ENCODE measurements around the gene DGKZ.
A peak's percentile ranks its signal among the peaks of the same experiment; 100 is the strongest.

The DGKZ gene

DNA sequence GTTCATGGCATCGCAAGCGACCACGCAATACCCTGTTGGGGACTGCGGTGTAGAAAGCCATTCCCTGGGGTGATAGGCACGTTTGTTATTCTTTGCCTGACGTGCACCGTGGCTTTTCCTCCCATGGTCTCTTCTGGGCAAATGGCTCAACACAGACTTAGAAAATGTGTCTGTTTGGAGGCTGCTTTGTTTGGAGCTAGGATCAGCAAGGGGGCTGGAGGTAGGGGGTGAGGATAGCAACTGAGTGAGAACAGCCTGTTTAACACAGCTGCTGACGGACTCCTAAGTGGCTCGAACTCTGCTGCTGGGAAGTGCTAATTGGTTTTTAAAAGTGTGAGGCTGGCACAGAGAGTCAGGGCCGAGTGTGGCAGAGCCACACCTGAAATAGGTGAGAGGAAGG lies 60.4 kb downstream of the DGKZ start:
- no peak overlapping the region for H3K27ac ChIP-seq
- POLR2A ChIA-PET (ENCODE audit: low non-redundant PET): no interaction called here
- TF ChIP-seq, protein P1, sequence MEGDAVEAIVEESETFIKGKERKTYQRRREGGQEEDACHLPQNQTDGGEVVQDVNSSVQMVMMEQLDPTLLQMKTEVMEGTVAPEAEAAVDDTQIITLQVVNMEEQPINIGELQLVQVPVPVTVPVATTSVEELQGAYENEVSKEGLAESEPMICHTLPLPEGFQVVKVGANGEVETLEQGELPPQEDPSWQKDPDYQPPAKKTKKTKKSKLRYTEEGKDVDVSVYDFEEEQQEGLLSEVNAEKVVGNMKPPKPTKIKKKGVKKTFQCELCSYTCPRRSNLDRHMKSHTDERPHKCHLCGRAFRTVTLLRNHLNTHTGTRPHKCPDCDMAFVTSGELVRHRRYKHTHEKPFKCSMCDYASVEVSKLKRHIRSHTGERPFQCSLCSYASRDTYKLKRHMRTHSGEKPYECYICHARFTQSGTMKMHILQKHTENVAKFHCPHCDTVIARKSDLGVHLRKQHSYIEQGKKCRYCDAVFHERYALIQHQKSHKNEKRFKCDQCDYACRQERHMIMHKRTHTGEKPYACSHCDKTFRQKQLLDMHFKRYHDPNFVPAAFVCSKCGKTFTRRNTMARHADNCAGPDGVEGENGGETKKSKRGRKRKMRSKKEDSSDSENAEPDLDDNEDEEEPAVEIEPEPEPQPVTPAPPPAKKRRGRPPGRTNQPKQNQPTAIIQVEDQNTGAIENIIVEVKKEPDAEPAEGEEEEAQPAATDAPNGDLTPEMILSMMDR (conservative IDR thresholded peaks at IDR 0.05; ENCODE audit: low read depth): no peak
- no peak for DNase-seq (ENCODE audit: low spot score)
- CTCF ChIA-PET: interaction anchor here (1.2 kb wide), 1 partner anchor 15 kb away, joined by 6 read pairs; no protein-coding TSS in a partner anchor

GRCh38 chr11:46408407-46408986 lies 61.2 kb downstream of the DGKZ start:
- POLR2A ChIA-PET (ENCODE audit: low non-redundant PET): no interaction called here
- TF ChIP-seq, protein P1 (conservative IDR thresholded peaks at IDR 0.05; ENCODE audit: low read depth): no peak
- H3K27ac ChIP-seq: no peak overlapping the region
- CTCF ChIA-PET: interaction anchor here (0.6 to 1.2 kb wide), 4 partner anchors 16 to 620 kb away, joined by 4 to 6 read pairs (median 5); no protein-coding TSS in a partner anchor
- no peak for DNase-seq (ENCODE audit: low spot score)

DNA sequence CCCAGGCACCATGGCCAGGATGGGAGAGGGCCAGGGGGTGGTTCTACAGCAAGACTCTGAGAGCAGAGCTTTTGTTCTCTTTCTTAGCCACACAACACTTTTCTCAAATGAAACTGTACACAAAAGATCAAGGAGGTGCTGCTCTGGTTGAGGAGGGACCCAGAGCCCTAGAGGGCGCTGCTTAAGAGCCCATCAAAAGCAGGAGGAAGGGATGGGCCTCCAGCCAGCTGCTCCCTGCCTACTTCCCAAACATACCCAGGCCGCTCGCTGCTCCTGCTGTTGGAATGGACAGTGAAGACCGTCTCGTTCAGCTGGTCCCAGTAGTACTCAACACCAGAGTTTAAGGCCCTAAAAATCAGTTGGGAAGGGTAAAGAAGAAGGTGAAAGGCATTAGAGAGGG lies 62.8 kb downstream of the DGKZ start:
- POLR2A ChIA-PET (ENCODE audit: low non-redundant PET): no interaction called here
- H3K27ac ChIP-seq: peak overlapping the region; percentile 46; the same call in 1 of the 2 replicates
- TF ChIP-seq, protein P1 (conservative IDR thresholded peaks at IDR 0.05; ENCODE audit: low read depth): no peak
- DNase-seq (ENCODE audit: low spot score): no peak
- CTCF ChIA-PET: interaction anchor here (0.7 to 1.1 kb wide), 2 partner anchors 119 to 1304 kb away, joined by 3 to 5 read pairs; no protein-coding TSS in a partner anchor

DNA sequence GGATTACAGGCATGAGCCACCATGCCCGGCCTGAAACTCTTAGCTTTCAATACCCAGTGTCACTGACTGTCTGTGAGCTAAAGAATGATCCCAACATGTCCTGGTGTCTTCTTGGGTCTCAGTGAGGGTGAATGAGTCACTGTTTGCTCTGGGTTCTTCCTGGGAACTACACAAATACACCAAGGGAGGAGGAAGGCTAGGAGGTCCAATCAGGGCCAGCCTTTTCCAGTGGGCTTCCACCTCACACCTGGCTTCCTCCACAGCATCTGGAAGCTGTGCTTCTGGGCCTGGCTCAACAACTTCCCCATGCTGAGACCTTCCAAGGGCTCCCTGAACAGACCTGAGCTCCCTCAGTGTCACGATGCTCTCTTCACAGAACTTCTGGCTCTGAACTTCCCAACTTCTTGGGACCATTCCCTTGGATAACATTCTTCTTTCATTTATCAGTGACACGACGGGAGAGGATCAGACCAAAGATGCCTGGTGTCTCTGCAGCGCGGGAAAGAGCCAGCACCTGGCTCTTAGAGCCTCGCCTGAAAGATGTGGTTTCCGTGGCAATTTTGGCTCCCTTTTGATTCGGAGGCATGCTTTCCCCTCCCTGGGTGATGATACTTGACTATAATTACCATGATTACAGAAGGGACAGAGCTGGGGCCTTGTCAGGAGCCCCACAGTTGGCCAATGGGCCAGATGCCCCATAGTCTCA lies 66.7 kb downstream of the DGKZ start:
- H3K27ac ChIP-seq: 0 out of 2 replicates have a peak overlapping the region, but pooled peaks have one; percentile 23
- no peak for DNase-seq (ENCODE audit: low spot score)
- TF ChIP-seq, protein P1 (conservative IDR thresholded peaks at IDR 0.05; ENCODE audit: low read depth): no peak
- POLR2A ChIA-PET (ENCODE audit: low non-redundant PET): no interaction called here
- CTCF ChIA-PET: interaction anchor here (0.5 kb wide), 2 partner anchors 31 to 45 kb away, joined by 3 to 4 read pairs; no protein-coding TSS in a partner anchor

DNA sequence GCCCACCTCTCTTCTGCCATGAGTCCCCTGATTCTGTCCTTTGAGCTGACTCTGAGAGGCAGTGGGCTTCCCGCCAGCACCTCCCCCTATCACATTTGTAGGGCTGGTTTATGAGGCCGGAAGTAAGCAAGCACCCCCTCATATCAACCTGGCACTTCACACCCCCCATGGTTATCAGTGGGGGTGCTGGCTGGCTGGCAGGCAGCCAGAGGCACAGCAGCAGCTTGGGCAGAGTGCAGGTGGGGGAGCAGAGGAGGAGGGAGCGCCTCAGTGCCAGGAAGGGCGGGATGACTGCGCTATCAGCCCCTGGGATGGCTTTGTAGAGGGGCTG lies 67.2 kb downstream of the DGKZ start:
- CTCF ChIA-PET: no interaction called here

DNA sequence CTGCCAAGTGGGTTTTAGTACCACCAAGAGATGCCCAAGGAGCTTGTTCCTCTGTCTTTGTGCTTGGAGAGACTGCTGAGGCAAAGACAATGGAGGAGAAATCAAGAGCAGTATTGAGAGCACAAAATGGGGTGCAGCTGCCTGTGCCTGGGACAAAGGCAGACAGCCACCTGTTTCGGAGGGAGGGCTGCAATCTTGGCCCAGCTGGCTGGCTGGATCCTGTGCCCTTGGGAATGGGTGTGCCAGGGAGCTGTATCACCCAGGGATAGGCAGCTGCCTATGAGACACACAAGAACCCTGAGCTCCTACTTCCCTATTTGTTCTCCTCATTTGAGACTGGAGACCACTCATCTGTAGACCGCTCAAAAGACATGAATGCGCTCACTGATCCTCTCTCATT lies 67.6 kb downstream of the DGKZ start:
- ChIA-PET POLR2A (ENCODE audit: low non-redundant PET) (no interaction called here), CTCF (no interaction called here)
- DNase-seq (ENCODE audit: low spot score): no peak
- TF ChIP-seq, protein P1 (conservative IDR thresholded peaks at IDR 0.05; ENCODE audit: low read depth): no peak
- no peak overlapping the region for H3K27ac ChIP-seq

More for the DNA sequence above, 67.2 kb downstream of the DGKZ start:
- no peak for DNase-seq (ENCODE audit: low spot score)
- POLR2A ChIA-PET (ENCODE audit: low non-redundant PET): no interaction called here
- H3K27ac ChIP-seq: no peak overlapping the region
- TF ChIP-seq, protein P1 (conservative IDR thresholded peaks at IDR 0.05; ENCODE audit: low read depth): no peak
